Measurements from ENCODE around the gene TIE1.

GRCh38 chr1:43352351-43352705 is 51.5 kb downstream of the TIE1 start:
- TF ChIP-seq POLR2AphosphoS5 (IDR thresholded peaks at IDR 0.05; ENCODE audit: borderline replicate concordance, low read depth, low read length): no peak
- no peak for TF ChIP-seq EZH2 (IDR thresholded peaks at IDR 0.05)
- TF ChIP-seq FOXP2 (optimal IDR thresholded peaks at IDR 0.05; ENCODE audit: control extremely low read depth, extremely low read length, insufficient read depth): no peak
